HG03097 (cell line): ENCODE results near the gene RIC3.

Experiments
- ATAC-seq: cut with Tn5 transposase; IDR thresholded peaks from one replicate; pipeline ENCODE4 v1.9.1; 2021; ENCODE audit not compliant: unreplicated experiment, low FRiP score

RIC3 gene

GRCh38 chr11:8091721-8092120 is 77.1 kb downstream of the RIC3 start:
- no peak for ATAC-seq

GRCh38 chr11:8090756-8091155 is 78.1 kb downstream of the RIC3 start:
- ATAC-seq, result no peak

- ATAC-seq, result no peak
Measured at GRCh38 chr11:8089791-8090510, 78.9 kb downstream of the RIC3 start.

- ATAC-seq, result no peak
Measured at GRCh38 chr11:8087756-8088155, 81.1 kb downstream of the RIC3 start.

- ATAC-seq, result no peak
Measured at GRCh38 chr11:8087185-8087584, 81.6 kb downstream of the RIC3 start.

- ATAC-seq, result no peak
Measured at GRCh38 chr11:8086571-8086970, 82.3 kb downstream of the RIC3 start.

- ATAC-seq, result no peak
Measured at GRCh38 chr11:8086001-8086479, 82.8 kb downstream of the RIC3 start.

- ATAC-seq, result no peak
Measured at GRCh38 chr11:8085011-8085645, 83.7 kb downstream of the RIC3 start.

- ATAC-seq, result no peak
Measured at GRCh38 chr11:8084352-8084751, 84.5 kb downstream of the RIC3 start.

- ATAC-seq, result no peak
Measured at GRCh38 chr11:8083871-8084281, 84.9 kb downstream of the RIC3 start.

- no peak for ATAC-seq
Measured at GRCh38 chr11:8083088-8083395, 85.8 kb downstream of the RIC3 start.

GRCh38 chr11:8082391-8083087 is 86.3 kb downstream of the RIC3 start:
- no peak for ATAC-seq

GRCh38 chr11:8081591-8082250 is 87.1 kb downstream of the RIC3 start:
- no peak for ATAC-seq

GRCh38 chr11:8080674-8081590 is 87.9 kb downstream of the RIC3 start, which contains the start of gene TUB:
TUB (plus strand) TSS chr11:8081211; CDS start chr11:8081511, 300 bp downstream.
- no peak for ATAC-seq

GRCh38 chr11:8080069-8080670 is 88.7 kb downstream of the RIC3 start:
- no peak for ATAC-seq

- no peak for ATAC-seq
Measured at GRCh38 chr11:8079111-8079675, 89.6 kb downstream of the RIC3 start.

- no peak for ATAC-seq
Measured at GRCh38 chr11:8075119-8075726, 93.6 kb downstream of the RIC3 start.

GRCh38 chr11:8071616-8072581 is 96.9 kb downstream of the RIC3 start:
- ATAC-seq, result no peak
